Testis (tissue), 3 donors: ENCODE results near the gene WDR27. TPM values are rescaled to one million over a fixed set of nuclear protein-coding genes. Genes with fewer than 3 reads are reported as not detected.

Source experiments
- DNase-seq: peaks from one replicate; pipeline ENCODE4 v3.0.0-alpha.2; 2019
- H3K27ac ChIP-seq, 2 donors: fragments of 200-600 bp; sonication (generic); one replicate each; pipeline ENCODE4 v1.5.1; 2019
- H3K27me3 ChIP-seq: fragments of 200-600 bp; sonication (generic); one replicate; pipeline ENCODE4 v1.5.1; 2019
- H3K36me3 ChIP-seq: fragments of 200-600 bp; sonication (generic); one replicate; pipeline ENCODE4 v1.5.1; 2017; ENCODE audit warnings: low read depth; ENCODE audit errors: missing control alignments
- H3K4me1 ChIP-seq: fragments of 200-600 bp; sonication (generic); one replicate; pipeline ENCODE4 v1.5.1; 2019
- H3K4me3 ChIP-seq, 2 donors: fragments of 200-600 bp; sonication (generic); one replicate each; pipeline ENCODE4 v1.5.1; 2017 to 2019
- H3K9me3 ChIP-seq: fragments of 200-600 bp; sonication (generic); one replicate; pipeline ENCODE4 v1.5.1; 2017
- CTCF ChIP-seq, 3 experiments: fragments of 450-650 bp in 2 of 3; fragments of 200-600 bp in 1 of 3; sonication (generic) in 1 of 3; IDR thresholded peaks; one replicate each; pipeline ENCODE4 v1.5.1; 2016 to 2019; ENCODE audit warnings: antibody characterized with exemption in 3 of 3, mild to moderate bottlenecking in 2 of 3, moderate library complexity in 1 of 3
- POLR2A ChIP-seq: fragments of 450-650 bp; IDR thresholded peaks from one replicate; pipeline ENCODE4 v1.6.1; 2017; ENCODE audit warnings: antibody characterized with exemption, mild to moderate bottlenecking, moderate library complexity
- WGBS, 2 donors: methylation state at CpG; one replicate each; pipeline ENCODE4 v1.1.5; 2018; 5-methylcytosine and 5-hydroxymethylcytosine counted together
- intact Hi-C: fragments of 100-400 bp; cut with DNase I; formaldehyde crosslinking; loops from one replicate; pipeline ENCODE4 v1.15.1; 2023; ENCODE audit warnings: low total_unique reads
- polyA plus RNA-seq: library from polyadenylated mRNA; stranded (reverse); fragments of 350-450 nt; fragmentation: Illumina TruSeq; extraction: RNeasy Lipid Tissue Mini Kit (QIAGEN cat#74804); gene quantifications from one replicate; pipeline ENCODE4 v1.2.3, GENCODE V29; 2014; ENCODE audit warnings: low read depth, low replicate concordance; ENCODE audit not compliant: insufficient read depth
- total RNA-seq, 2 donors: library from RNA; depleted of rRNA; stranded (reverse); fragments of >200 nt; gene quantifications; one replicate each; pipeline ENCODE4 v1.2.3, GENCODE V29; 2016

WDR27 gene
- total and polyA plus RNA-seq, 3 donors from 2014 or later = 32.8 to 101 (median 84.0) TPM

GRCh38 chr6:169536446-169537170, 165.2 kb downstream of the WDR27 start:
- no peak for DNase-seq
- intact Hi-C loops = no loop called here
- Histone ChIP-seq H3K9me3 (no peaks in the 10 kb centered on the region), H3K4me1 (no peaks in the 10 kb centered on the region), H3K27ac (no peak overlapping the region), H3K36me3 (no peaks in the 10 kb centered on the region), H3K4me3 (no peak overlapping the region), H3K27me3 (no peaks in the 10 kb centered on the region)
- TF ChIP-seq CTCF (IDR thresholded peaks at IDR 0.05) (no peak), POLR2A (no peak)
- 79 to 90% methylated on average over 5 of the region's 5 CpGs for WGBS, 2 donors

GRCh38 chr6:169534039-169534421, 167.8 kb downstream of the WDR27 start:
- WGBS, 2 donors = 94 to 97% methylated on average over 3 of the region's 3 CpGs
- TF ChIP-seq CTCF (IDR thresholded peaks at IDR 0.05) (no peak), POLR2A (no peak)
- Histone ChIP-seq H3K4me1 (no peaks in the 10 kb centered on the region), H3K4me3 (no peak overlapping the region), H3K27ac (no peak overlapping the region), H3K9me3 (no peaks in the 10 kb centered on the region), H3K36me3 (no peaks in the 10 kb centered on the region), H3K27me3 (no peaks in the 10 kb centered on the region)
- DNase-seq = no peak
- intact Hi-C loops = no loop called here

GRCh38 chr6:169533301-169534038, 168.4 kb downstream of the WDR27 start:
- Histone ChIP-seq H3K4me3 (no peak overlapping the region), H3K4me1 (no peaks in the 10 kb centered on the region), H3K36me3 (no peaks in the 10 kb centered on the region), H3K9me3 (no peaks in the 10 kb centered on the region), H3K27me3 (no peaks in the 10 kb centered on the region), H3K27ac (no peak overlapping the region)
- intact Hi-C loops = no loop called here
- TF ChIP-seq POLR2A = no peak
- no peak for TF ChIP-seq CTCF (IDR thresholded peaks at IDR 0.05)
- WGBS, 2 donors = 93 to 98% methylated on average over 6 of the region's 6 CpGs
- DNase-seq = no peak

- Histone ChIP-seq H3K4me1 (no peaks in the 10 kb centered on the region), H3K27ac (no peak overlapping the region), H3K36me3 (no peaks in the 10 kb centered on the region), H3K4me3 (no peak overlapping the region), H3K27me3 (no peaks in the 10 kb centered on the region), H3K9me3 (no peaks in the 10 kb centered on the region)
- TF ChIP-seq CTCF (IDR thresholded peaks at IDR 0.05) (no peak), POLR2A (no peak)
- DNase-seq = no peak
- intact Hi-C loops = no loop called here
- 70 to 81% methylated on average over 1 of the region's 1 CpG for WGBS, 2 donors
Observed at GRCh38 chr6:169530752-169531123, 171.1 kb downstream of the WDR27 start.
